ENCODE measurements around the gene CSF1.

GRCh38 chr1:109864930-109865612, 45.6 kb upstream of the CSF1 start:
- no peak for TF ChIP-seq TAF1 (IDR thresholded peaks at IDR 0.05; ENCODE audit: low read depth, low read length)
- TF ChIP-seq POLR2A (IDR thresholded peaks at IDR 0.05; ENCODE audit: low read depth, low read length) = no peak
